GM18526 (cell line): Measurements from ENCODE around the gene ENPEP.

Experiments
- POLR2A ChIP-seq: IDR thresholded peaks from 3 replicates; pipeline ENCODE4 v1.6.1; 2011; ENCODE audit not compliant: insufficient read length; ENCODE audit errors: extremely low read depth

The ENPEP gene

GRCh38 chr4:110475881-110476818 lies at the start of gene ENPEP:
TSS of gene ENPEP (plus strand) at chr4:110476155. CDS start at chr4:110476415, 260 bp downstream.
- TF ChIP-seq POLR2A, result no peak

DNA sequence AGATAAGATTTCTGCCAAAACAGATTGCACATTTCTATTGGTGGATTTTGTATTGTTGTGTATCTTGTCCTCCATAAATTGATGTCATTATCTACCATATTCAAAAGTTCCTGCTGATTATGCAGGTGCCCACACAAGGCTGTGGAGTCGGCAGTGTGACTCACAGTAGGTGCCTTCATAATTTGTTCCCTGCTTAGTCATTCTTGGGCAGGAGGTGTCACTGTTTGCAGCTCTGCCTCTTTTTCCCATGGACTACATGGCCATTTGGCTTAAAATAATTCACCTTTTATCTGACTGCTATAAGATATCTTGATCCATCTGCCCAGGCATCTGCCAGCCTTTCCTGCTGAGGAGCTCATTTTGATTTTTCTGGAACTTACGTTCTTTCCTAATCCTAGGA lies 33.6 kb upstream of the ENPEP start:
- TF ChIP-seq POLR2A, result no peak

DNA sequence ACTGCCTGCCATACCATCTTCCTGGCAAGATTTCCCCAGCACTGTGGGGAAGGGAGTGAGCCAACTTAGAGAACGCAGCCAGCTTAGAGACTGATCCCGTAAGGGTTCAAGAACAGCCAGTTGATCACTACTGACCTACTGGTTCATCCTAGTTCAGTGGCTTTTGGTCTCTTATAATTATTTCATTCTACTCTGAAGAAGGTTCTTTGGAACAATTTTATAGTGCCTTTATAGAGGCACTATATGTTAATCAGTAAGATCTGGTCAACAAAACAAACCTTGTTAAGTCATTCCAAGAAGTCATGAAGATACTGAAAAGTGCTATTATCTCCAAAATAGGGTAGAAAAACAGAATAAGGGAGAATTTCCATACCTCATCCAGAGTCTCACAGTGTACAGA lies 33.2 kb upstream of the ENPEP start:
- TF ChIP-seq POLR2A, result no peak

DNA sequence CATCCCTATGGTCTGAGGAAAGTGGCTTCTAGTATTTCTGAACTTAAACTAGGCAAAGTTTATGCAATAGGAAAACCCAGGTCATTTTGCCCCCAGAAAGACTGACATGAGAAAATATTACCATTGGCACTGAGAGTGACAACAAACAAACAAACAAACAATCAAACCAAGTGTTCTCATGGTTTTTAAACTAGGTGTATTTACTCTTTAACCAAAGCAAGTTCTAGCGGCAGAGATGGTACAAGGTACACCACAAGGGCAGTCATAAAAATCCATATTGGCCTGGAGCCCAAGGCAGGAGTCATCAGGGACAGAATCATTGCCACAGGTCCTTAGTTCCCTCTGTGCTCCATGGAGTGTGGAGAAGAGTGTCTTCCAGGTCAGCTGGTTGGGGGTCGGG lies 26.0 kb upstream of the ENPEP start:
- TF ChIP-seq POLR2A, result no peak

DNA sequence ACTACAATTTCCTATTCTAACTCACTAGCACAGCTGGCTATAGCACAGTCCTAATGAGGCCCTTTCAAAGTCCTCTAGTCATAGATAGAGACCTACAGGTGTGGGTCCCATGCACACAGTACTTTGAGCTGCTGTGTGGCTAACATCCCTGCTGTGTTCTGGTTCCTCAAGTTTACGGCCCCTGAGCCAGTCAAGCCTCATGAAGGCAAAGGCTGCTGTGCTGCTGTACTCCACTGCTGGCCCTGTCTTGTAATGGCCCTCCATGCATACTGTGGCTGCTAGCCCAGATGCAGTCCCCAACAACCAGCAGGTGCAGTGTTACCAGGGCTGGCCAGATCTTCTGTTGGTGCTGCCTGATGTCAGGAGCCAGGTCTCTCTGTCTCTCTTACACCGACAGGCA lies 23.4 kb upstream of the ENPEP start:
- TF ChIP-seq POLR2A, result no peak

GRCh38 chr4:110454441-110454840 lies 21.5 kb upstream of the ENPEP start:
- TF ChIP-seq POLR2A, result no peak

DNA sequence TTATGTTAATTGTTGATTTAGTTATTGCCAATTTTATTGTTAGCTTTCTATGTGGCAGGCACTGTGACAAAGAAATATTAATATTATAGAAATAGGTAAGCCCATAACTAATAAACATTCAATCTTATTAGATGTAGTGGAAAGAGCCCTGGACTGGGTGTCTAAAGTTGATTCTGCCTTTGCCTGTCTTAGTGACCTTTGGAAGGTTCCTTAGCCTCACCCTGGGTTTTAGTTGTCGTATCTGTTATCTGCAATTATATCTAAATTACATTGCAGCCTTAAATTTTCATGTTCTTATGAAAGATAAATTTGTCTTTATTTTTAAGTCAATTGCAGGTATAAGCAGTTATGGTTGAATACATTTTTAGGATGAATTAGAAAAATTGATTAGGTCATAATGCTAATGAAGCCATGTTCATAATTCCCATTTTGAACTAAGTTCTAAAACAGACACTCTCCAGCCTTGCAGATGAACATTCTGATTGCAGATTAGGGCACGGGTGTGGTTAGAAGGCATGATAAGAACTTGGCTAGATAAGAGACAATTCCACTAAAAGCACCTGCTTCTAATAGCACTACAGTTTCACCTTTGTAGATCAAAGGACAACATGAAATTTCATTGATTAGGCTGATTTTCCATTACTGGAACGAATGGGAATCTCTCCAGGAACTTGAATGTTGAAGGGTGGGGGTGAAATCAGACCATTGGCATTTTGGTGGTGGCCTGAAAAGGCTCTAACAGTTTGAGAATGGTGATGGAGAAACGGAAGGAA lies 17.3 kb upstream of the ENPEP start:
- no peak for TF ChIP-seq POLR2A

GRCh38 chr4:110460074-110460746 lies 15.7 kb upstream of the ENPEP start:
- no peak for TF ChIP-seq POLR2A

- TF ChIP-seq POLR2A, result no peak
These were observed 8.6 kb upstream of the ENPEP start for GRCh38 chr4:110467400-110467799.

- no peak for TF ChIP-seq POLR2A
These were observed 3.2 kb upstream of the ENPEP start for GRCh38 chr4:110472583-110473329.

GRCh38 chr4:110474481-110474880 lies 1.5 kb upstream of the ENPEP start:
- no peak for TF ChIP-seq POLR2A

DNA sequence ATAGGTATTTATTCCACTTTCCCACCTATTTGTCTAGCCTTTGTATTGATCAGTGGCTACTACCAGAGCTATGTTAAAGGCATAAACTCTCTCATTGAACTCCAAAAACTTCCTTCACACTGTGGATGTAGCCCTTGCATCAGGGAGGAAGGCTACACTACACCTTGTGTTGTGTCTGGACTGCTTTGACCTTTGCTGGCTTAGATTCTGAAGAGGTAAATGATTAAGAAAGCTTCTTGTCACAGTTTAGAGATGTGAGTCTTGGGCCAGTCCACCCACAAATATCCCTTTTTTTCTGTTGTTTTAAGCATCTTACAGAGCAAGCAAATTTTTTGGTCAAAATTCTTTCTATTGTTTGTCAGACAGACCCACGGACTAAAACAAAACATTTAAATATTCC lies 1.9 kb downstream of the ENPEP start:
- TF ChIP-seq POLR2A, result no peak

- no peak for TF ChIP-seq POLR2A
These were observed 4.1 kb downstream of the ENPEP start for GRCh38 chr4:110480031-110480549.

DNA sequence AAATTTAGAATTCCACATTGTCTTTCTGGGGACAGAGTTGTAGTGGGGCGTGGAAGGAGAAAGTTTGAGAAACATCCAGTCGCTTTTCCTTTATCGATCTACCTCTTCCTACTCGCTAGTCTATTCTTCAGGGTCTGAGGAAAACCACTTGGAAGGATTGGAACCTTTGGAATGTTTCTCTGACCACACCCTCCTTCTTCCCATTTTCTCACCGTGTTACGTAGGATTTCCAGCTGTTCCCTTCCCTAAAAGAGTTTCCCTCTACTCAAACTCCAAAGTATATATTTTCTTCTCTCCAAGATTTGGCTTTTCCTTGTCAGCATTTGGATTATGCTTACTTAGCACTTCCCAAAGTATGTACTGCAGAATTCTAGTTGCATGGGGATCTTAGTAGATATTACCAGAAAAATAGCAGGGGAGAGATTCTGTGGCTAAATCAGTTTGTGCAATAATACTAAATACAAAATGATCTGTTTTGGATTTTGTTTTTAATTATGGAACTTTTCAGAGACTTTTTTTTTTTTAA lies 4.9 kb downstream of the ENPEP start:
- TF ChIP-seq POLR2A, result no peak

DNA sequence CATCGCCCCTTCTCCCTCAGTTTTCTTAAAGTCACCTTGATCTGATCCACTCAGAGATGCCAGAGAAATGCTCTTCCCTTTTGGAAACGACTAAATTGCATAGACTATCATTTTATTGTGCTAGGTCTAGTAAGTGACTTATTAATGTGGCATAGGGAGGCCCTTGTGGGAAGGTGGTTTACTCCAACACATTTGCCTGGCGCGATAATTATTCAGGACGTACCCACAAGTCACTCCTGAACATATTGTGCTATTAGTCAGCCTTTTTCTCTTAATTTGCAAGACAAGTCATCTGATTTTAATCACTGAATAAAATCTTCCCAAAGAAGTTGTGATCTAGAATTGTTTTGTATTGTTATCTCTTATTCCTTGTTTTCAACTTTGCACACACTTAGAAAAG lies 7.6 kb downstream of the ENPEP start:
- TF ChIP-seq POLR2A, result no peak

DNA sequence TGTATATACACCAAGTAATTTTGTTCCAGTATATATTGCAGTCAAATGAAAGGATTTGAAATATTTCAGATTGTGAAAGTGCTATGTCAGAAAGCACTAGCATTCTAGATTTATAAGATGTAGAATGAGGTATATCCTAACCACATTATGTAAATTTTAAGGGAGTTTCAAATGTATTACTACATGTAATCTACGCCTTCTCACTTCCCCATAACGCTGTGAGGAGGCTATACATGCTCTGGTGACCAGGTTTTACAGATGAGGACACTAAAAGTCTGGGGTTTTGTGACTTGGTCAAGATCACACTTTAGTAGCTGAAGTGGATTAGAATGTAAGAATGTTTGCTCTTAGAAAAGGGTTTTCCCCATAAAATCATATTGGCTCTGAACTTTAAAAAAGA lies 8.1 kb downstream of the ENPEP start:
- TF ChIP-seq POLR2A, result no peak
